HFF-Myc (cell line): ENCODE measurements around the gene C16orf74.
A peak's percentile ranks its signal among the peaks of the same experiment; 100 is the strongest.

Source experiments
- DNase-seq: peaks from one replicate; pipeline ENCODE4 v3.0.0-alpha.2; 2011; ENCODE audit warnings: low read depth; ENCODE audit errors: extremely low read depth
- H3K4me3 ChIP-seq: replicated peaks from 2 replicates; pipeline ENCODE4 v1.5.1; 2011; ENCODE audit warnings: low read depth, mild to moderate bottlenecking, control low read depth, low read length
- TF ChIP-seq, protein P1 (sequence below): IDR thresholded peaks from 2 replicates; pipeline ENCODE4 v1.5.1; 2012; ENCODE audit warnings: mild to moderate bottlenecking, low read depth, low read length, control low read depth; ENCODE audit errors: missing control alignments

The C16orf74 gene

DNA sequence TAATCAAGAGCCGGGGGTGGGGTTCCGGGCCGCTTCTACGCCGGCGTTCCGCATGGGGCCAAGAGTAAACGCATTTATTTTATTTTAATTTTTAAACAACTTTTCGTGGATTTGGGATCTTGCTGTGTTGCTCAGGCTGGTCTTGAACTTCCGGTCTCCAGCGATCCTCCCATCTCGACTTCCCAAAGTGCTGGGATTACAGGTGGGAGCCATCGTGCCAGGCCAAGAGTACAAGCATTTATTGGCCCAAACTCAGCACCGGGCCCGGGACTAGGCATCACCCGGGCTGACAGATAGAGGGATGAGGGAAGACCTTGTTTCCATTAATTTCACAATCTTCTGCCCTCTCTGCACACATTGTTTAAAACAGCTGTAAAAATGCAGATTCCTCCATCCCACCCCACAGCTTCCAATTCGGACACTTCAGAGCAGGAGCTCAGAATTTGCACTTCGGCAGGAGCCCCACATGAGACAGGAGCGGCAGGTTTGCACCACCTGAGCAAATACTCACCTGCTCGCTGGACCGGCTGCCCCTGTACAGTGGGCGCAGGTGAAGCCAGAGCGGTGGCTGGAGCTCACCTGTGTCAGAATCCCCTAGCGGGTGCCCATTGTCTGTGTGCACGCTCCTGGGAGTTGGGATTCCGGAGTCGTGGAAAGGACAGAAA is 61.5 kb downstream of the C16orf74 start:
- no peak for DNase-seq
- H3K4me3 ChIP-seq, result peak overlapping the region; percentile 37
- TF ChIP-seq, protein P1, sequence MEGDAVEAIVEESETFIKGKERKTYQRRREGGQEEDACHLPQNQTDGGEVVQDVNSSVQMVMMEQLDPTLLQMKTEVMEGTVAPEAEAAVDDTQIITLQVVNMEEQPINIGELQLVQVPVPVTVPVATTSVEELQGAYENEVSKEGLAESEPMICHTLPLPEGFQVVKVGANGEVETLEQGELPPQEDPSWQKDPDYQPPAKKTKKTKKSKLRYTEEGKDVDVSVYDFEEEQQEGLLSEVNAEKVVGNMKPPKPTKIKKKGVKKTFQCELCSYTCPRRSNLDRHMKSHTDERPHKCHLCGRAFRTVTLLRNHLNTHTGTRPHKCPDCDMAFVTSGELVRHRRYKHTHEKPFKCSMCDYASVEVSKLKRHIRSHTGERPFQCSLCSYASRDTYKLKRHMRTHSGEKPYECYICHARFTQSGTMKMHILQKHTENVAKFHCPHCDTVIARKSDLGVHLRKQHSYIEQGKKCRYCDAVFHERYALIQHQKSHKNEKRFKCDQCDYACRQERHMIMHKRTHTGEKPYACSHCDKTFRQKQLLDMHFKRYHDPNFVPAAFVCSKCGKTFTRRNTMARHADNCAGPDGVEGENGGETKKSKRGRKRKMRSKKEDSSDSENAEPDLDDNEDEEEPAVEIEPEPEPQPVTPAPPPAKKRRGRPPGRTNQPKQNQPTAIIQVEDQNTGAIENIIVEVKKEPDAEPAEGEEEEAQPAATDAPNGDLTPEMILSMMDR, result no peak

DNA sequence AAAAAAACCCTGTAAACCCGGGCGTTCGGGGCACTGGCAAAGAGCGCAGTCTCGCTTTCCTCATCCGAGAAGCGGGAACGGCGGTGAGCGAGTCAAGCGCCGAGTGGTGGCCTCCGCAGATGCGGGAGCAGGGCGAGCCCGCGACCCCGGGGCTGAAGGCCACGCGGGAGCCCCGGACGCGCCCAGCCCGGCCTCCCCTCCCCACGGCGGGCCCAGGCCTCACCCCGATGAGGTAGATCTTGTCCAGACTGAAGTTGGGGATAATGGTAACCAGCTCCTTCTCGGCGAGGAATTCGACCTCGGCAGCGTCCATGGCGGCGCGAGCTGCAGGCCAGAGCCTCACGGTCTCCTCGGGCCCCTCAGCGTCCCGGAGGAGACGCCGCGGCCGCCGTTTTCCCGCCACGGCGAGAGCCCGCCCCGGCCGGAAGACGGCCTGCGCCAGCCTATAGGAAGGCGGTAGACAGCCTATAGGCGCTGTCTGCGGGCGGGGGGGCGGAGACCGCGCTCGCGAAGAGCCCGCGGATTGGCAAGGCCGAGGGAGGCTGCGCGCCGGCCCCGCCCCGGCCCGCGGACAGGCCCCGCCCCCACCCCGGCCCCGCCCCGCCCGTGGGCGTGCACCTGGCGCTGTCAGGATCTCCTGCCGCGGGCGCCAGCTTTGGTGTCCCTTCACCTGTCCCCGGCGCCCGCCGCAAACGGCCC is 62.2 kb downstream of the C16orf74 start, which contains the start of gene GINS2:
TSS of gene GINS2 (minus strand) at position 369 of the 699 bp plus-strand sequence. CDS start at position 313, 56 bp downstream.
- TF ChIP-seq, protein P1, result no peak
- peak; percentile 29 for DNase-seq
- H3K4me3 ChIP-seq, result peak within 1 kb of the TSS; percentile 63

DNA sequence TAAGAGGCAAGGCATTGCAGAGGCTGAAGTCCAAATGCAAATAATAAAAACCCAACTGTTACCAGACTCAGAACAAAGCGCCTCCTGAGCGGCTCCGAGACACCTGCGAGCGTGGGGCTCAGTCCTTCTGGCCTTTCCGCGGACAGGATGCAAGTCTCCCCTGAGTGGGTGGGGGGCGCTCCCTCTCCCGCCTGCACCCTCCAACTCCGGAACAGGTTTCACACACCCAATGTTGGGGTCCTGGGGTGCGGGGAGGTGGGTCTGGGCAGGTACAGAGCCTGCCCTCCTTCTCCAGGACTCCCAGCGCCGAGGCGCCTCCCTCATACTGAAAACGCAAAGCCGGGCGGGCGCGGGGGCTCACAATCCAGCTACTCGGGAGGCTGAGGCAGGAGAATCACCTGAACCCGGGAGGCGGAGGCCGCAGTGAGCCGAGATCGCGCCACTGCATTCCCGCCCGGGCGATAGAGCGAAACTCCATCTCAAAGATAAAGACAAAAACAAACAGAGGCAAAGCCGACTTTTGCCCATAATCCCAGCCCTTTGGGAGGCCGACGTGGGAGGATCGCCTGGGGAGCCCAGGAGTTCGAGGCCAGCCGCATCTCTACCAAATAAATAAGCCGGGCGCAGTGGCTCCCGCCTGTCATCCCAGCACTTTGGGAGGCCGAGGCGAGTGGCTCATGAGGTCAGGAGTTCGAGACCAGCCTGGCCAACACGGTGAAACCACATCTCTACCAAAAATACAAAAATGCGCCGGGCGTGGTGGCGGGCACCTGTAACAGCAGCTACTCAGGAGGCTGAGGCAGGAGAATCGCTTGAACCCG is 63.0 kb downstream of the C16orf74 start:
- H3K4me3 ChIP-seq, result peak overlapping the region; percentile 63
- no peak for DNase-seq
- TF ChIP-seq, protein P1, result no peak

DNA sequence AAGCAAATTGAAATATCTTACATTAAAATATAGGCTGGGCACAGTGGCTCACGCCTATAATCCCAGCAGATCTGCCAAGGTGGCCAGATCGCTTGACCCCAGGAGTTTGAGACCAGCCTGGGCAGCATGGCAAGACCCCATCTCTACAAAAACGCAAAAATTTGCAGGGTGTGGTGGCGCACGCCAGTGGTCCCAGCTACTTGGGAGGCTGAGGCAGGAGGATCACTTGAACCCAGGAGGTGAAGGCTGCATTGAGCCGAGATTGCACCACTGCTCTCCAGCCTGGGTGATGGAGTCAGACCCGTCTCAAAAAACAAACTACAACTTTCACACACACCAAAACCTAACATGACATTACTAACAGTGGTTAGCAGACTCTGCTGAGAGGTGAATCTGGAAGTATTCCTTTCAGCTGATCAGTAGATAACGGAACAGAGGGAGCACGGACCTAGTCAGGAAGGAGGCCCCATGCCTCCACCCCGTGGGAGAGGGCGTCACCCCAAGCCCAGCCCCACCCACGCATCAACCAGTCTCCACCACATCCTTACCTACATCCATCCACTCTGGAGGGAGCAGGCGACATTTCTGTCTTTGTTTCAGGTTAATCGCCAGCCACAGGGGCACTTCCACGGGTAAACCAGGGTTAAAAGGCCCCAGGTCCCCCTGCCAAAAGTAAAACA is 63.8 kb downstream of the C16orf74 start:
- TF ChIP-seq, protein P1, result no peak
- H3K4me3 ChIP-seq, result no peak overlapping the region
- no peak for DNase-seq

DNA sequence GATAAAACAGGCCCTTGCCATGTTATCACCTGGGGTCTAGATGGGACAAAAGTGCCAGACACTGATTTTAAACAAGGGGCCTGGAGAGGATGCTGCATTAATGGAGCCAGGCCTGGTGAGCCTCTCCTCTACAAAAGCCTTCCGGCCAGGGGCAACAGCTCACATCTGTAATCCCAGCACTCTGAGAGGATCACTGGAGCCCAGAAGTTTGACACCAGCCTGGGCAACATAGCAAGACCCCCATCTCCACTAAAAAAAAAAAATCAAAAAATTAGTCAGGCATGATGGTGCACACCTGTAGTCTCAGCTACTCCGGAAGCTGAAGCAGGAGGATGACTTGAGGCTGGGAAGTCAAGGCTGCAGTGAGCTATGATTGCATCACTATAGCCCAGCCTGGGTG is 65.6 kb downstream of the C16orf74 start:
- DNase-seq, result no peak
- TF ChIP-seq, protein P1, result no peak

DNA sequence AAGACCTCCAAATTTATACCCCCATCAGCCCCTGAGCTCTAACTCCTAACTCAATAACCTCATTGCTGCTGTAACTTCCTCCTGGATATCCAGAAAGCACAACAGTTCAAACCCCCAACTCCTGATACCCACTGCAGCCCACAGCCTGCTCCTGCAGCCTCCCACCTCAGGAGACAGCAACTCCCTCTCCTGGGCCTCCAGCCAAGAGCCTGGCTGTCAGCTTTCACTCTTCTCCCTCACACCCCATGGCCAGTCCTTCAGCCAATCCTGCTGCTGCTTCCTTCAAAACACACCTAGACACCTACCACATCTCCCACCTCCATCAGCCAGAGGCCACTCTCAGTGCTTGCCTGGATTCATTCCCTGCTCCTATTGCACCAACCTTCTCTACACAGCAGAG is 67.5 kb downstream of the C16orf74 start:
- TF ChIP-seq, protein P1, result no peak
- H3K4me3 ChIP-seq, result no peak overlapping the region
- no peak for DNase-seq

More for the DNA sequence above, 65.6 kb downstream of the C16orf74 start:
- H3K4me3 ChIP-seq, result no peak overlapping the region
